NB4 (cell line): Measurements from ENCODE around the gene CLPTM1L.
A peak's percentile ranks its signal among the peaks of the same experiment; 100 is the strongest.

Experiments used
- DNase-seq: peaks from one replicate; pipeline ENCODE4 v3.0.0; 2010; ENCODE audit warnings: low read depth
- H3K4me3 ChIP-seq: one replicate; pipeline ENCODE4 v1.5.1; 2011; ENCODE audit warnings: mild to moderate bottlenecking, low read depth, low read length, moderate library complexity
- MYC ChIP-seq: IDR thresholded peaks from 2 replicates; pipeline ENCODE4 v1.6.1; 2011; ENCODE audit warnings: low read depth, low read length
- POLR2A ChIP-seq: IDR thresholded peaks from 2 replicates; pipeline ENCODE4 v1.6.1; 2011; ENCODE audit warnings: mild to moderate bottlenecking; ENCODE audit not compliant: insufficient read length; ENCODE audit errors: extremely low read depth
- TF ChIP-seq, protein P1 (sequence below): IDR thresholded peaks from 2 replicates; pipeline ENCODE4 v1.6.1; 2011; ENCODE audit warnings: low read depth, low read length
- TF ChIP-seq, protein P2 (sequence below): IDR thresholded peaks from one replicate; pipeline ENCODE4 v1.5.1; 2012; ENCODE audit warnings: low read depth, low read length

The CLPTM1L gene

DNA sequence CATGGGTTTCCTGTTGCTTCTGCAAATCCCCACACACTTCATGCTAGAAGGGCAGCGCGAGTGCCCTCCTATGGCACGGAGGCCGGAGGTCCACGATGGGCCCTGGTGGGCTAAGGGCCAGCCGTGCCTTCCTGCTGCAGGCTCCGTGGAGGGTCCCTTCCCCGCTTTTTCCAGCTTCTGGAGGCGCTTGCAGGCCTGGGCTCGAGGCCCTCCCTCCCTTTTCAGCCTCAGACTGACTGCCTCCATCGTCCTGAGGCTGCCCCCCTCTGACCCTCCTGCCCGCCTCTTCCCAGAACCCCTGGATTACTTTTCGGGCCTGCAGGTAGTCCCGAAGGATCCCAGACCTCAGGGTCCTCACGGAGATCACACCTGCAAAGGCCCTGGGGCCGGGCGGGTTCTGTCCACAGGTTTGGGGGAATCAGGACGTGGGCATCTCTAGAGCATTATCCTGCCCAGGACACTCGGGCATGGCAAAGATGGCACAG, 46.8 kb downstream of the CLPTM1L start:
- no peak overlapping the region for H3K4me3 ChIP-seq
- TF ChIP-seq, protein P1, sequence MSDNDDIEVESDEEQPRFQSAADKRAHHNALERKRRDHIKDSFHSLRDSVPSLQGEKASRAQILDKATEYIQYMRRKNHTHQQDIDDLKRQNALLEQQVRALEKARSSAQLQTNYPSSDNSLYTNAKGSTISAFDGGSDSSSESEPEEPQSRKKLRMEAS: no peak
- TF ChIP-seq MYC (no peak), POLR2A (no peak)
- TF ChIP-seq, protein P2, sequence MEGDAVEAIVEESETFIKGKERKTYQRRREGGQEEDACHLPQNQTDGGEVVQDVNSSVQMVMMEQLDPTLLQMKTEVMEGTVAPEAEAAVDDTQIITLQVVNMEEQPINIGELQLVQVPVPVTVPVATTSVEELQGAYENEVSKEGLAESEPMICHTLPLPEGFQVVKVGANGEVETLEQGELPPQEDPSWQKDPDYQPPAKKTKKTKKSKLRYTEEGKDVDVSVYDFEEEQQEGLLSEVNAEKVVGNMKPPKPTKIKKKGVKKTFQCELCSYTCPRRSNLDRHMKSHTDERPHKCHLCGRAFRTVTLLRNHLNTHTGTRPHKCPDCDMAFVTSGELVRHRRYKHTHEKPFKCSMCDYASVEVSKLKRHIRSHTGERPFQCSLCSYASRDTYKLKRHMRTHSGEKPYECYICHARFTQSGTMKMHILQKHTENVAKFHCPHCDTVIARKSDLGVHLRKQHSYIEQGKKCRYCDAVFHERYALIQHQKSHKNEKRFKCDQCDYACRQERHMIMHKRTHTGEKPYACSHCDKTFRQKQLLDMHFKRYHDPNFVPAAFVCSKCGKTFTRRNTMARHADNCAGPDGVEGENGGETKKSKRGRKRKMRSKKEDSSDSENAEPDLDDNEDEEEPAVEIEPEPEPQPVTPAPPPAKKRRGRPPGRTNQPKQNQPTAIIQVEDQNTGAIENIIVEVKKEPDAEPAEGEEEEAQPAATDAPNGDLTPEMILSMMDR: no peak
- no peak for DNase-seq

DNA sequence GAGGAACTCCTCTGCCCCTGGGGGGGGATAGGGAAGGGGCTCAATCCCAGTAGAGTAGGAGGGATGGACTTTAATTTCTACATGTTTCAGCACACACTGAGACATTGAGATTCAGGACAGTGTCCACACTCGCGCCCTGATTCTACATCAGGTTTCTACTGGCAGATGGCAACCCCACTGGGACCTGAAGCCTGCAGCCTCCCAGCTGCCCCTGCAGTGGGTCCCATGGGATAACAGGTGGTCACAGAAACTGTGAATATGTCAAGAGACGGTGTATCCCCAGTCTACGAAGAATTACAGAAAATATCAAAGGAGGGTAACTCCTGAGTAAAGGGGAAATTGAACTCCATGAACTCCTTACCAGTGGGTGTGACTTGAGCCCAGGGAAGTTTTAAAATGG, 47.7 kb downstream of the CLPTM1L start:
- DNase-seq: peak; percentile 26
- no peak overlapping the region for H3K4me3 ChIP-seq
- TF ChIP-seq, protein P2: no peak
- TF ChIP-seq, protein P1: no peak
- TF ChIP-seq POLR2A (no peak), MYC (no peak)

DNA sequence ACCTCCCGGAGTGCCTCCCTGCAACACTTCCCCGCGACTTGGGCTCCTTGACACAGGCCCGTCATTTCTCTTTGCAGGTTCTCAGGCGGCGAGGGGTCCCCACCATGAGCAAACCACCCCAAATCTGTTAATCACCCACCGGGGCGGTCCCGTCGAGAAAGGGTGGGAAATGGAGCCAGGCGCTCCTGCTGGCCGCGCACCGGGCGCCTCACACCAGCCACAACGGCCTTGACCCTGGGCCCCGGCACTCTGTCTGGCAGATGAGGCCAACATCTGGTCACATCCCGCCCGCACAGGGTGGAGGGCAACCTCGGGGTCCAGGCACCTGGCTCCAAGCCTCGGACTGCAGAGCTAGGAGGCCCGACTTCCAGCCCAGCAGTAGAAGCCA, 49.3 kb downstream of the CLPTM1L start:
- DNase-seq: no peak
- H3K4me3 ChIP-seq: peak overlapping the region; percentile 39
- TF ChIP-seq MYC (no peak), POLR2A (no peak)
- TF ChIP-seq, protein P1: no peak
- TF ChIP-seq, protein P2: no peak

DNA sequence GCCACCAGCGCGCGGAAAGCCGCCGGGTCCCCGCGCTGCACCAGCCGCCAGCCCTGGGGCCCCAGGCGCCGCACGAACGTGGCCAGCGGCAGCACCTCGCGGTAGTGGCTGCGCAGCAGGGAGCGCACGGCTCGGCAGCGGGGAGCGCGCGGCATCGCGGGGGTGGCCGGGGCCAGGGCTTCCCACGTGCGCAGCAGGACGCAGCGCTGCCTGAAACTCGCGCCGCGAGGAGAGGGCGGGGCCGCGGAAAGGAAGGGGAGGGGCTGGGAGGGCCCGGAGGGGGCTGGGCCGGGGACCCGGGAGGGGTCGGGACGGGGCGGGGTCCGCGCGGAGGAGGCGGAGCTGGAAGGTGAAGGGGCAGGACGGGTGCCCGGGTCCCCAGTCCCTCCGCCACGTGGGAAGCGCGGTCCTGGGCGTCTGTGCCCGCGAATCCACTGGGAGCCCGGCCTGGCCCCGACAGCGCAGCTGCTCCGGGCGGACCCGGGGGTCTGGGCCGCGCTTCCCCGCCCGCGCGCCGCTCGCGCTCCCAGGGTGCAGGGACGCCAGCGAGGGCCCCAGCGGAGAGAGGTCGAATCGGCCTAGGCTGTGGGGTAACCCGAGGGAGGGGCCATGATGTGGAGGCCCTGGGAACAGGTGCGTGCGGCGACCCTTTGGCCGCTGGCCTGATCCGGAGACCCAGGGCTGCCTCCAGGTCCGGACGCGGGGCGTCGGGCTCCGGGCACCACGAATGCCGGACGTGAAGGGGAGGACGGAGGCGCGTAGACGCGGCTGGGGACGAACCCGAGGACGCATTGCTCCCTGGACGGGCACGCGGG, 49.9 kb downstream of the CLPTM1L start, which contains the start of gene TERT:
Gene TERT, minus strand, starts transcription at position 234 of the 815 bp plus-strand sequence. Its CDS starts 79 bp downstream, at position 155.
- peak within 1 kb of the TSS; percentile 49 for H3K4me3 ChIP-seq
- TF ChIP-seq POLR2A (peak; percentile 41), MYC (peak; percentile 76)
- TF ChIP-seq, protein P2: no peak
- TF ChIP-seq, protein P1: peak; percentile 88
- DNase-seq: peak; percentile 89

DNA sequence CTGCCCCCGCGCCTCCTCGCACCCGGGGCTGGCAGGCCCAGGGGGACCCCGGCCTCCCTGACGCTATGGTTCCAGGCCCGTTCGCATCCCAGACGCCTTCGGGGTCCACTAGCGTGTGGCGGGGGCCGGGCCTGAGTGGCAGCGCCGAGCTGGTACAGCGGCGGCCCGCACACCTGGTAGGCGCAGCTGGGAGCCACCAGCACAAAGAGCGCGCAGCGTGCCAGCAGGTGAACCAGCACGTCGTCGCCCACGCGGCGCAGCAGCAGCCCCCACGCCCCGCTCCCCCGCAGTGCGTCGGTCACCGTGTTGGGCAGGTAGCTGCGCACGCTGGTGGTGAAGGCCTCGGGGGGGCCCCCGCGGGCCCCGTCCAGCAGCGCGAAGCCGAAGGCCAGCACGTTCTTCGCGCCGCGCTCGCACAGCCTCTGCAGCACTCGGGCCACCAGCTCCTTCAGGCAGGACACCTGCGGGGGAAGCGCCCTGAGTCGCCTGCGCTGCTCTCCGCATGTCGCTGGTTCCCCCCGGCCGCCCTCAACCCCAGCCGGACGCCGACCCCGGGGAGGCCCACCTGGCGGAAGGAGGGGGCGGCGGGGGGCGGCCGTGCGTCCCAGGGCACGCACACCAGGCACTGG, 50.6 kb downstream of the CLPTM1L start:
- peak overlapping the region; percentile 49 for H3K4me3 ChIP-seq

More for the DNA sequence above, 50.6 kb downstream of the CLPTM1L start:
- peak; percentile 66 for DNase-seq
- TF ChIP-seq POLR2A (no peak), MYC (no peak)
- TF ChIP-seq, protein P2: no peak
- TF ChIP-seq, protein P1: no peak
